ENCODE results near the gene TMCC3. TPM values are rescaled to one million over a fixed set of nuclear protein-coding genes. Genes with fewer than 3 reads are reported as not detected.

The TMCC3 gene
- total and polyA plus RNA-seq, 4 donors, result 0.81 to 2.3 (median 1.5) TPM

DNA sequence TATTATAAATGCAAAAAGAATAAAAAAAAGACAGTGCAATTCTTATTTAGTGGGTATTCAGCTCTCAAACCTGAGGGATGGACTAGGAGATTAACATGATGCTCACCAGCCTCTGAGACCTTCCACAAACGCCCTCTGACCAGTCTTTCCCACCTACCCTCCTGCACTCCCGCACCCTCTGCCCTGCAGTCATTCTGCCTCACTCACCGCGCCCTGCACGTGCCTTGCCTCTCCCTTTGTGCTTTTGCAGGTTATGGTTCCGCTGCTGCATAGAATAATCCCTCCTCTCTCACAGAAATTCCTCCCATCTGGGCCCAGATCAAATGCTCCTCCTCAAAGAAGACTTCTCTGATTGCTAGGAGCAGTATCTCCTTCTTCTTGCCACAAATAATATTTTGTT, 28.5 kb upstream of the TMCC3 start:
- WGBS, result 85% methylated on average over 6 of the region's 6 CpGs
- H3K27ac ChIP-seq (ENCODE audit: low read depth in 1 of 2, low read length in 2 of 2), result no peak overlapping the region
- no peak overlapping the region for H3K4me3 ChIP-seq (ENCODE audit: low read depth in 1 of 3, low read length in 3 of 3)
- DNase-seq (ENCODE audit: low spot score), result no peak
- TF ChIP-seq JUND (IDR thresholded peaks at IDR 0.05), result no peak
- no peak overlapping the region for H3K9ac ChIP-seq (ENCODE audit: low read depth in 1 of 2, low read length in 2 of 2)
- no peaks in the 10 kb centered on the region for H3K27me3 ChIP-seq (ENCODE audit: control insufficient read depth in 4 of 4, insufficient read depth in 4 of 4, low read length in 3 of 4)
- H3K36me3 ChIP-seq (ENCODE audit: control insufficient read depth in 4 of 4, insufficient read depth in 3 of 4, low read depth in 1 of 4, low read length in 3 of 4), result no peaks in the 10 kb centered on the region
- H3K9me3 ChIP-seq (ENCODE audit: control insufficient read depth in 4 of 4, low read length in 3 of 4), result no peaks in the 10 kb centered on the region
- peaks cover 0 to 4% (median 1%) of the 10 kb centered on the region in 4 donors for H3K4me1 ChIP-seq (ENCODE audit: control insufficient read depth in 4 of 4, insufficient read depth in 4 of 4, low read length in 3 of 4)

GRCh38 chr12:94678379-94678778, 28.0 kb upstream of the TMCC3 start:
- no peak for DNase-seq (ENCODE audit: low spot score)
- H3K27ac ChIP-seq (ENCODE audit: low read depth in 1 of 2, low read length in 2 of 2), result no peak overlapping the region
- H3K4me3 ChIP-seq (ENCODE audit: low read depth in 1 of 3, low read length in 3 of 3), result no peak overlapping the region
- no peaks in the 10 kb centered on the region for H3K36me3 ChIP-seq (ENCODE audit: control insufficient read depth in 4 of 4, insufficient read depth in 3 of 4, low read depth in 1 of 4, low read length in 3 of 4)
- H3K4me1 ChIP-seq (ENCODE audit: control insufficient read depth in 4 of 4, insufficient read depth in 4 of 4, low read length in 3 of 4), result peaks cover 0 to 4% (median 1%) of the 10 kb centered on the region in 4 donors
- no peak overlapping the region for H3K9ac ChIP-seq (ENCODE audit: low read depth in 1 of 2, low read length in 2 of 2)
- no peaks in the 10 kb centered on the region for H3K27me3 ChIP-seq (ENCODE audit: control insufficient read depth in 4 of 4, insufficient read depth in 4 of 4, low read length in 3 of 4)
- 74% methylated on average over 9 of the region's 9 CpGs for WGBS
- no peaks in the 10 kb centered on the region for H3K9me3 ChIP-seq (ENCODE audit: control insufficient read depth in 4 of 4, low read length in 3 of 4)
- TF ChIP-seq, protein P1, sequence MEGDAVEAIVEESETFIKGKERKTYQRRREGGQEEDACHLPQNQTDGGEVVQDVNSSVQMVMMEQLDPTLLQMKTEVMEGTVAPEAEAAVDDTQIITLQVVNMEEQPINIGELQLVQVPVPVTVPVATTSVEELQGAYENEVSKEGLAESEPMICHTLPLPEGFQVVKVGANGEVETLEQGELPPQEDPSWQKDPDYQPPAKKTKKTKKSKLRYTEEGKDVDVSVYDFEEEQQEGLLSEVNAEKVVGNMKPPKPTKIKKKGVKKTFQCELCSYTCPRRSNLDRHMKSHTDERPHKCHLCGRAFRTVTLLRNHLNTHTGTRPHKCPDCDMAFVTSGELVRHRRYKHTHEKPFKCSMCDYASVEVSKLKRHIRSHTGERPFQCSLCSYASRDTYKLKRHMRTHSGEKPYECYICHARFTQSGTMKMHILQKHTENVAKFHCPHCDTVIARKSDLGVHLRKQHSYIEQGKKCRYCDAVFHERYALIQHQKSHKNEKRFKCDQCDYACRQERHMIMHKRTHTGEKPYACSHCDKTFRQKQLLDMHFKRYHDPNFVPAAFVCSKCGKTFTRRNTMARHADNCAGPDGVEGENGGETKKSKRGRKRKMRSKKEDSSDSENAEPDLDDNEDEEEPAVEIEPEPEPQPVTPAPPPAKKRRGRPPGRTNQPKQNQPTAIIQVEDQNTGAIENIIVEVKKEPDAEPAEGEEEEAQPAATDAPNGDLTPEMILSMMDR (IDR thresholded peaks at IDR 0.05; ENCODE audit: low read depth, low read length, missing input control), result no peak
- no peak for TF ChIP-seq ATF3 (IDR thresholded peaks at IDR 0.05)

GRCh38 chr12:94677778-94678177, 27.4 kb upstream of the TMCC3 start:
- WGBS, result 88% methylated on average over 1 of the region's 1 CpG
- Histone ChIP-seq H3K9me3 (ENCODE audit: control insufficient read depth in 4 of 4, low read length in 3 of 4) (no peaks in the 10 kb centered on the region), H3K36me3 (ENCODE audit: control insufficient read depth in 4 of 4, insufficient read depth in 3 of 4, low read depth in 1 of 4, low read length in 3 of 4) (no peaks in the 10 kb centered on the region), H3K27ac (ENCODE audit: low read depth in 1 of 2, low read length in 2 of 2) (no peak overlapping the region), H3K9ac (ENCODE audit: low read depth in 1 of 2, low read length in 2 of 2) (no peak overlapping the region), H3K27me3 (ENCODE audit: control insufficient read depth in 4 of 4, insufficient read depth in 4 of 4, low read length in 3 of 4) (no peaks in the 10 kb centered on the region), H3K4me1 (ENCODE audit: control insufficient read depth in 4 of 4, insufficient read depth in 4 of 4, low read length in 3 of 4) (peaks cover 0 to 4% (median 1%) of the 10 kb centered on the region in 4 donors), H3K4me3 (ENCODE audit: low read depth in 1 of 3, low read length in 3 of 3) (no peak overlapping the region)
- TF ChIP-seq, protein P2, sequence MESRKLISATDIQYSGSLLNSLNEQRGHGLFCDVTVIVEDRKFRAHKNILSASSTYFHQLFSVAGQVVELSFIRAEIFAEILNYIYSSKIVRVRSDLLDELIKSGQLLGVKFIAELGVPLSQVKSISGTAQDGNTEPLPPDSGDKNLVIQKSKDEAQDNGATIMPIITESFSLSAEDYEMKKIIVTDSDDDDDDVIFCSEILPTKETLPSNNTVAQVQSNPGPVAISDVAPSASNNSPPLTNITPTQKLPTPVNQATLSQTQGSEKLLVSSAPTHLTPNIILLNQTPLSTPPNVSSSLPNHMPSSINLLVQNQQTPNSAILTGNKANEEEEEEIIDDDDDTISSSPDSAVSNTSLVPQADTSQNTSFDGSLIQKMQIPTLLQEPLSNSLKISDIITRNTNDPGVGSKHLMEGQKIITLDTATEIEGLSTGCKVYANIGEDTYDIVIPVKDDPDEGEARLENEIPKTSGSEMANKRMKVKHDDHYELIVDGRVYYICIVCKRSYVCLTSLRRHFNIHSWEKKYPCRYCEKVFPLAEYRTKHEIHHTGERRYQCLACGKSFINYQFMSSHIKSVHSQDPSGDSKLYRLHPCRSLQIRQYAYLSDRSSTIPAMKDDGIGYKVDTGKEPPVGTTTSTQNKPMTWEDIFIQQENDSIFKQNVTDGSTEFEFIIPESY (IDR thresholded peaks at IDR 0.05), result no peak
- TF ChIP-seq GABPA (IDR thresholded peaks at IDR 0.05 in 1 of 2, conservative IDR thresholded peaks at IDR 0.05 in 1 of 2), result no peak
- TF ChIP-seq, protein P3, sequence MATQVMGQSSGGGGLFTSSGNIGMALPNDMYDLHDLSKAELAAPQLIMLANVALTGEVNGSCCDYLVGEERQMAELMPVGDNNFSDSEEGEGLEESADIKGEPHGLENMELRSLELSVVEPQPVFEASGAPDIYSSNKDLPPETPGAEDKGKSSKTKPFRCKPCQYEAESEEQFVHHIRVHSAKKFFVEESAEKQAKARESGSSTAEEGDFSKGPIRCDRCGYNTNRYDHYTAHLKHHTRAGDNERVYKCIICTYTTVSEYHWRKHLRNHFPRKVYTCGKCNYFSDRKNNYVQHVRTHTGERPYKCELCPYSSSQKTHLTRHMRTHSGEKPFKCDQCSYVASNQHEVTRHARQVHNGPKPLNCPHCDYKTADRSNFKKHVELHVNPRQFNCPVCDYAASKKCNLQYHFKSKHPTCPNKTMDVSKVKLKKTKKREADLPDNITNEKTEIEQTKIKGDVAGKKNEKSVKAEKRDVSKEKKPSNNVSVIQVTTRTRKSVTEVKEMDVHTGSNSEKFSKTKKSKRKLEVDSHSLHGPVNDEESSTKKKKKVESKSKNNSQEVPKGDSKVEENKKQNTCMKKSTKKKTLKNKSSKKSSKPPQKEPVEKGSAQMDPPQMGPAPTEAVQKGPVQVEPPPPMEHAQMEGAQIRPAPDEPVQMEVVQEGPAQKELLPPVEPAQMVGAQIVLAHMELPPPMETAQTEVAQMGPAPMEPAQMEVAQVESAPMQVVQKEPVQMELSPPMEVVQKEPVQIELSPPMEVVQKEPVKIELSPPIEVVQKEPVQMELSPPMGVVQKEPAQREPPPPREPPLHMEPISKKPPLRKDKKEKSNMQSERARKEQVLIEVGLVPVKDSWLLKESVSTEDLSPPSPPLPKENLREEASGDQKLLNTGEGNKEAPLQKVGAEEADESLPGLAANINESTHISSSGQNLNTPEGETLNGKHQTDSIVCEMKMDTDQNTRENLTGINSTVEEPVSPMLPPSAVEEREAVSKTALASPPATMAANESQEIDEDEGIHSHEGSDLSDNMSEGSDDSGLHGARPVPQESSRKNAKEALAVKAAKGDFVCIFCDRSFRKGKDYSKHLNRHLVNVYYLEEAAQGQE (IDR thresholded peaks at IDR 0.05), result no peak
- no peak for TF ChIP-seq NR2F2 (IDR thresholded peaks at IDR 0.05)
- TF ChIP-seq EGR1 (IDR thresholded peaks at IDR 0.05; ENCODE audit: low read depth in 2 of 2), result no peak
- no peak for TF ChIP-seq JUND (IDR thresholded peaks at IDR 0.05)
- TF ChIP-seq HNF4G (IDR thresholded peaks at IDR 0.05), result no peak
- no peak for TF ChIP-seq ATF3 (IDR thresholded peaks at IDR 0.05)
- no peak for TF ChIP-seq FOXA2 (IDR thresholded peaks at IDR 0.05)
- no peak for DNase-seq (ENCODE audit: low spot score)

Measured in liver (tissue), 9 donors.